CD4-positive, alpha-beta T cell treated with Interleukin-21 for 1 hour (primary cell): ENCODE results near the gene SET.

Experiments used
- DNase-seq: peaks from one replicate; pipeline ENCODE4 v3.0.0-alpha.2; 2020

SET gene

DNA sequence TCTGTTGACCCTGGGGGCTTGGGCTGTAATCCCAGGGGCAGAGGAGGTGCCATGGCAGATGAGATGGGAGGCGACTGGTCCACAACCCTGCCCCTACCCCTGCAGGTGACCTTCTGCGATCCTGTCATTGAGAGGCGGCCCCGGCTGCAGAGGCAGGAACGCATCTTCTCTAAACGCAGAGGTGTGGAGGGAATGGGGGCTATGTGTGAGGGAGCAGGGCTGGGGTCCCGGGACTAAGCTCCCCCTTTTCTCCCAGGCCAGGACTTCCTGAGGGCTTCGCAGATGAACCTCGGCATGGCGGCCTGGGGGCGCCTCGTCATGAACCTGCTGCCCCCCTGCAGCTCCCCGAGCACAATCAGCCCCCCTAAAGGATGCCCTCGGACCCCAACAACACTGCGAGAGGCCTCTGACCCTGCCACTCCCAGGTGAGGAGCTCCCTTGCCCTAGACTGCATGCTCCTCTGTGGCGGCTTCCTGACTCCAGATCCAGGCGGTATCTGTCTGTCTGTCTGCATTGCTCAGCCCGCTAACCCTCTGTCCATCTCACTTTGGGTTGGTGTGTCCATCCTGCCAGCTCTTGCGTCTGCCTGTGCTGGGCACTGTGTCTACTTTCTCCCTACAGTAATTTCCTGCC lies 25.0 kb downstream of the SET start:
- no peak for DNase-seq

GRCh38 chr9:128714586-128715435 lies 25.8 kb downstream of the SET start:
- no peak for DNase-seq

- no peak for DNase-seq
These were observed 26.4 kb downstream of the SET start for GRCh38 chr9:128715436-128715750.

GRCh38 chr9:128716581-128717254 lies 27.7 kb downstream of the SET start:
- DNase-seq: no peak

DNA sequence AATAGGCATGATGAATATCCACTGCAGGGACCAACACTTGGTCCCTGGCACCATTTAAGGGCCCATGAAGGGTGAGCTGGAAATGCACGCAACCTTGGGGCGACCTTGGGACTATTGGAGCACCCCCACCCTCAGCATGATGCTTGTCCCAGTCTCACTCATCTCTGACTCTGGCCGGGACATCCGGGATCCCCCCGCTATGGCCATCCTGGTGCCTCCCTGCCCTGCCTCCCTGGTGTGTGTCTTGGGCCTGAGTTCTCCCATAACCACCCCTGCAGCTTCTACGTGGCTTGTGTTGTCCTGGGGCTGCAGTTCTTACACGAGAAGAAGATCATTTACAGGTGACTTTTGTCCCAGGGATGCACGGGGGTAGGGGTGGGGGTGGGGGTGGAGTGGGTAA lies 29.0 kb downstream of the SET start:
- DNase-seq: no peak

DNA sequence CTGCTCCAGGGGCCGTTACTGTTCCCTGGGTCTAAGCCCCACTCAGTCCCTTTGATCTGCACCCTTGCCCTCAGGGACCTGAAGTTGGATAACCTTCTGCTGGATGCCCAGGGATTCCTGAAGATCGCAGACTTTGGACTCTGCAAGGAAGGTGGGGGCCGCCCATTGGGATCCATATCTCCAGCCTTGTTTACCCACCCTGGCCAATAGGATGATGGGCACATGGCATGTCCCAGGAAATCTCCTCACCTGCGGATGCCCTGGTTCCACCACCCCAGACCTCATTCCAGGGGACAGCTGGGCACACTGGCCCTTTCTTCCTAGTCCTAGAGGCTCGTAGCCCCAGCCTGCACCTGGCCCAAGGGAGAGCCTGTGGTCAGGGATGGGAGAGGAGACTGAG lies 29.5 kb downstream of the SET start:
- DNase-seq: no peak

GRCh38 chr9:128719919-128720605 lies 31.0 kb downstream of the SET start:
- no peak for DNase-seq

DNA sequence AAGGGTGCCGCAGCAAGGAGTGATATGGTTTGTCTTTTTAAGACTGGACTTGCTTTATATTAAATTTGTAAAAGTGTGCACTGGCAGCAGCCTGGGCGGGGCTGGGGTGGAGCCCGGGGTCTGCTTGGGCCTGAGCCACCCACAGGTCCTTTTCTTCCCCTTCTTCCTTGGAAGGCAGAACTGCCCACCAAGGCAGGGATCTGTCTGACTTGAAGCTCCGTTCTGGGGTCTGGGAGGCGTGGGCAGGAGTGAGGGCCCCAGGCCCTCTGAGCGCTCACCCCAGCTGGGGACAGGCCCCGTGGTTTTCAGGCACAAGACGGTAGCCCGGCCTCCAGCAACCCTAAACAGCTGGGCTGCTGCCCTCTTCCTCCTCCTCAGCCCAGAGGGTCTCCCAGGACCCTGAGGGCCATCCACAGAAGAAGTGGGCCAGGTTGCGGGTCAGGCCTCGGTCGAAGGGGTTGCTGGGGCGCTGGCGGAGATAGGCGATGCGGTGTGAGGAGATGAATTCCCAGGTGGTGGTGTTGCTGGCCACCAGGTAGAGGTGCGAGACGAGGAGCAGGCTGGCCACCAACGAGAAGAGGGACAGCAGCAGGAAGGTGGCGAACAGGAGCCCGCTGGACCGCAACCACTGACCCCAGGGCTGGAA lies 31.9 kb downstream of the SET start:
- DNase-seq: no peak

GRCh38 chr9:128721487-128722010 lies 32.5 kb downstream of the SET start:
- no peak for DNase-seq

- DNase-seq: no peak
These were observed 33.6 kb downstream of the SET start for GRCh38 chr9:128722380-128723351.

DNA sequence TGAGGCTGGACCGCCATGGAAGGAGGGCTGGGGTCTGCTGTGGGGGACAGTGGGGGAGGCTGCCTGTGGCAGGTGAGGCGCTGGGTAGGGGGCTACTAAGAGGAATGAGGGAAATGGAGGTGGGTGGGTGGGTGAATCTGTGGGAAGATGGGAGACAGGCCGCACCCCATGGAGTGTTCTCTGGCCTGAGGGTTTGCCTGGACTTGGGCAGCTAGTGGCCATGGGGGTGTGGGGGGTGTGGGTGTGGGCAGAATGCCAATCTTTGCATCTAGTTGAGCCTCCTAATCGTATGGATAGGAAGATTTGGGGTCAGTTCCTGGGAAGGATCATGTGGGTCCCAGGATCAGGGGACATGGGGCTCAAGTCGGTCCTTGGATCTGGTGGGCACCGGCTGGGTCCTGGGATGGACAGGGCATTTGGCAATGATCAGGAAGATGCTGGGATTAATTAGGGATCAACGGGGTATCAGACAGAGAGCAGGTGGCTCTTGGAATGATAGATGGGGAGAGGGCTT lies 34.4 kb downstream of the SET start:
- DNase-seq: no peak

DNA sequence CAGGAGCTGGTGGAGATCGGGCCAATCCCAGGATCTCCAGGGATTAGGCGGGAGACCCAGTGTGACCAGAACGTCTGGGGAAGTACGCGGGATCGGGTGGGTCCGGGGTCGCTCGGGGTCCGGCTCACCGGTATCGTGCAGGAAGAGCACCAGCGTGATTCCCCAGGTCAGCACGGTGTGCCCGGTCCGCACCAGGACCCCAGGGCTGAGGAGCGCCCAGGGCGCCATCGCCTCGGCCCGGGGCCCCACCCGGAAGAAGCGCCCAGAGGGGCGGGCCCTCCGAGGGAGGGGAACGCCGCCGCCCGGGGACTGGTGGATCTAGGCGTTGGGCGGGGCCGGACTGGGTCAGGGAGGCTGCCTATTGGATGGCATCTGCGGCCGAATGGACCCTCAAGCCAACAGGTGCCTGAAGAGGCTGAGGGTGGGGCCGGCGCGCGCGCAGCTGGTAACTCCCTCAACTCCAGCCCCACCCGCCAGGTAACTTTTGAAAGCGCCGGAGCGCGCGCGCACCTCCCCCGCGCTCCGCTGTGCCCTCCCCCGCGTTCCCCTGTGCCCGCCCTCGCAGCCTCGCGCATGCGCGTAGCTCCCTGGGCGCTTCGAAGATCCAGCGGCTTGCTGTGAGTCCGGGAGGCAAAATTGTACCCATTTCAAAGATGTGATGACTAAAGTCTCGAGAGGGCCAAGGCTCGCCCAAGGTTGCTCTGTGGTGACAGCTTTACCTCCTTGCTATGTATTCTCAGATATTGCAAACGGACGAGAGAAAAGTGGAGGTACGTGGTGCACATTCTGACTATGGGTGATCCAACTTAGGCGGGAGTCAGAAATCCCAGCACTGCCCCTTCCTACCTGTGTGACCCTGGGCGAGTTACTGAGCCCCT lies 35.1 kb downstream of the SET start, which contains the start of gene ZDHHC12:
ZDHHC12 (minus strand) TSS at position 262 of the 878 bp plus-strand sequence; CDS start at position 228, 34 bp downstream.
- peak; percentile 99 for DNase-seq

- DNase-seq: peak; percentile 52
These were observed 35.8 kb downstream of the SET start for GRCh38 chr9:128724744-128725211.

GRCh38 chr9:128727640-128728248 lies 38.7 kb downstream of the SET start:
- DNase-seq: no peak

DNA sequence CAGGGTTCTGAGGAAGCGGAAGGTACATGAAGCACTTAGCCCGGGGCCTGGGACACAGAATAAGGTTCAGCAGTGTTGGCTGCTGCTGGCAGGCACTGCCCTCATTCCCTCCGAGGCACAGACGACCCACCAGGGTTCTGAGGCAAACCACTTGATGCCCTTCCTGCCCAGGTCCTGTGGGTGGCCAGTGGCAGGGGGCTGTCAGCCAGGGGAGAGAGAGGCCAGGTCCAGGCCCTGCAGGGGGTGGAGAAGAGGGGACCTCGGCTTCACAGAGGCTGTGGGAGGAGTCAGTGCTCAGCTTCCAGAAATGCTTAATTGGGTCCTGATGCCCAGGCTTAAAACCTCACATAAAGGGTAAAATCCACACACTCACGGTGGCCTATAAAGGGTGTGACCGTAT lies 39.3 kb downstream of the SET start:
- no peak for DNase-seq

- no peak for DNase-seq
These were observed 40.3 kb downstream of the SET start for GRCh38 chr9:128729302-128729701.

- DNase-seq: no peak
These were observed 40.9 kb downstream of the SET start for GRCh38 chr9:128729766-128730517.

- no peak for DNase-seq
These were observed 42.1 kb downstream of the SET start for GRCh38 chr9:128731093-128731492.

GRCh38 chr9:128731691-128732090 lies 42.7 kb downstream of the SET start:
- no peak for DNase-seq
